Measurements from ENCODE around the gene EFNA2. TPM values are rescaled to one million over a fixed set of nuclear protein-coding genes. Genes with fewer than 3 reads are reported as not detected.
"Not testable (repeated sequence)": the region's sequence is repeated elsewhere in the genome, so short reads cannot be mapped to it uniquely, and the experiment has no call there.

The EFNA2 gene
- total RNA-seq, 3 donors from 2014 or later (not counting 1 experiment from before 2014, with no cell fraction given): not detected

DNA sequence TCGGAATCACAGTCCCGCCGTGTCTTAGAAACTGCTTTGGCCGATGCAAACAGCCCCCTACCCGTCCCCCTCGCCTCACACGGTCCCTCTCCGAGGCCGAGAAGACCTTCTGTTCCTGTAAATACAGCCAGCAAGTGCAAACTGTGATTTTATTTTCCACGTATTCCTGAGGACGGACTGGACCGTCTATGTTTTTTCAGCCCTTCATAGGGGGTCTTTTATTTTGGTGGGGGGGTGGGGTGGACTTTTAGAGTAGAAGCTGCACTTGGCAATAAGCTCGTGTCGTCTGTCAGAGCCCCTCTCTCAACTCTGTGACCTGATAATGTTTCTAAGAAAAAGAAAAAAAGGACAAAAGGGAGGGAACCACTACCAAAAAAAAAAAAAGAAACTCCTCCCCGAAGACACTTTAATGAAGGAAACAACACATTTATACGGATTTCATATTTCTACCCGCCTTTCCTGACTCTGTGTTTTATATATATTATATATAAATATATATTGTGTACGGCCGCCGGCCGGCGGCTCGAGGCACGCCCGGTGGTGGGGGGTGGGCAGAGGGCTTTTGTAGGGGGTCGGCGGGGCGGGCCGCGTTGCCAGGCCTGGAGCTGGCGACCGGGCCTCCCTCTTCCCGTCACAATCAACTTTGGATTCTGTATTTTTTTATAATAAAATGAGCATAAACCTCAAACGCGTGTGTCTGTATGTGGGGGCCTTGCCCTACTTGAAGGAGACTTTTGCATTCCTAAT is 15.2 kb downstream of the EFNA2 start:
- H3K27me3 Mint-ChIP-seq (ENCODE audit: low read depth in 2 of 2): no peaks in the 10 kb centered on the region
- no peaks in the 10 kb centered on the region for H3K4me1 ChIP-seq (ENCODE audit: control insufficient read depth, insufficient read depth, low read length)
- no peak overlapping the region for H3K27ac ChIP-seq (ENCODE audit: low read length)
- 90% methylated on average over 20 of the region's 35 CpGs for WGBS (ENCODE audit: insufficient coverage)
- H3K4me3 Mint-ChIP-seq: no peak overlapping the region
- H3K36me3 ChIP-seq (ENCODE audit: control insufficient read depth, insufficient read depth, low read length): no peaks in the 10 kb centered on the region
- H3K4me3 ChIP-seq (ENCODE audit: low read length): no peak overlapping the region
- no peaks in the 10 kb centered on the region for H3K4me1 Mint-ChIP-seq
- no peaks in the 10 kb centered on the region for H3K27me3 ChIP-seq (ENCODE audit: control insufficient read depth, insufficient read depth, low read length)
- H3K9me3 Mint-ChIP-seq: no peaks in the 10 kb centered on the region
- H3K36me3 Mint-ChIP-seq: no peaks in the 10 kb centered on the region
- no peaks in the 10 kb centered on the region for H3K9me3 ChIP-seq (ENCODE audit: control insufficient read depth, insufficient read depth, low read length)
- TF ChIP-seq, protein P1, sequence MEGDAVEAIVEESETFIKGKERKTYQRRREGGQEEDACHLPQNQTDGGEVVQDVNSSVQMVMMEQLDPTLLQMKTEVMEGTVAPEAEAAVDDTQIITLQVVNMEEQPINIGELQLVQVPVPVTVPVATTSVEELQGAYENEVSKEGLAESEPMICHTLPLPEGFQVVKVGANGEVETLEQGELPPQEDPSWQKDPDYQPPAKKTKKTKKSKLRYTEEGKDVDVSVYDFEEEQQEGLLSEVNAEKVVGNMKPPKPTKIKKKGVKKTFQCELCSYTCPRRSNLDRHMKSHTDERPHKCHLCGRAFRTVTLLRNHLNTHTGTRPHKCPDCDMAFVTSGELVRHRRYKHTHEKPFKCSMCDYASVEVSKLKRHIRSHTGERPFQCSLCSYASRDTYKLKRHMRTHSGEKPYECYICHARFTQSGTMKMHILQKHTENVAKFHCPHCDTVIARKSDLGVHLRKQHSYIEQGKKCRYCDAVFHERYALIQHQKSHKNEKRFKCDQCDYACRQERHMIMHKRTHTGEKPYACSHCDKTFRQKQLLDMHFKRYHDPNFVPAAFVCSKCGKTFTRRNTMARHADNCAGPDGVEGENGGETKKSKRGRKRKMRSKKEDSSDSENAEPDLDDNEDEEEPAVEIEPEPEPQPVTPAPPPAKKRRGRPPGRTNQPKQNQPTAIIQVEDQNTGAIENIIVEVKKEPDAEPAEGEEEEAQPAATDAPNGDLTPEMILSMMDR (IDR thresholded peaks at IDR 0.05): no peak
- H3K27ac Mint-ChIP-seq: no peak overlapping the region
- DNase-seq (no peak), ATAC-seq (no peak)
- intact Hi-C loops (cut with micrococcal nuclease): no loop called here

DNA sequence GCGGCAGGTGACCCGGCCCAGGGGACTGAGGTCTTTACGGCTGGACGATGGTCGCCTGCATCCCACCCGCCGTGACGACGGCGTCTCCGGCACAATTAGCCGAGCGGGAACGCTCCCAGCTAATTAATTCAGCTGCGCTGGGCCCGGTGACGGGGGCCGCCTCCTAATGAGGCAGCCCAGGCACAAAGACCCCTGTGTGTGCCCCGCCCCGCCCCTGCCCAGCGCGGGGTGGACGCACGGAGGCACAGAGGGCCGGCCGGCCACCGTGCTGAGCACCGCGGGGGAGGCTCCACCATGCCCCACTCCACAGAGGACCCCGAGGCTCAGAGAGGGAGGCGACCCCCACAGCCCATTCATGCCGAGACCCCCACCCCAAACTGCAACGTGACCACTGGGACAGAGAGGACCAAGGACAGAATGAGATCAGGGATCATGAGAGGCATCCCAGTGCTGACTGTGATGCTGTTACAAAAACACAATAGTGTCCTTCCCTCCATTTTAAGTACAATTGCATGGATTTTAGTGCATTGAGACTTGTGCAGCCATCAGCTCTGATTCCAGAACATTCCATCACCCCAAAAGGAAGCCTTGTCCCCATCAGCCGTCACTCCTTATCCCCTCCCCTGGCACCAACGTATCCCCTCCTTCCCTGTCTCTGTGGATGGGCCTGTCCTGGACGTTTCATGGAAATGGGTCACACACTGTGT is 17.0 kb downstream of the EFNA2 start:
- H3K9me3 Mint-ChIP-seq: no peaks in the 10 kb centered on the region
- H3K27ac Mint-ChIP-seq: no peak overlapping the region
- H3K36me3 ChIP-seq (ENCODE audit: control insufficient read depth, insufficient read depth, low read length): no peaks in the 10 kb centered on the region
- TF ChIP-seq, protein P1 (IDR thresholded peaks at IDR 0.05): no peak
- 85% methylated on average over 36 of the region's 36 CpGs for WGBS (ENCODE audit: insufficient coverage)
- no peak overlapping the region for H3K4me3 Mint-ChIP-seq
- no peaks in the 10 kb centered on the region for H3K4me1 ChIP-seq (ENCODE audit: control insufficient read depth, insufficient read depth, low read length)
- no peaks in the 10 kb centered on the region for H3K9me3 ChIP-seq (ENCODE audit: control insufficient read depth, insufficient read depth, low read length)
- DNase-seq (no peak), ATAC-seq (no peak)
- H3K27me3 Mint-ChIP-seq (ENCODE audit: low read depth in 2 of 2): no peaks in the 10 kb centered on the region
- no peak overlapping the region for H3K4me3 ChIP-seq (ENCODE audit: low read length)
- no peaks in the 10 kb centered on the region for H3K4me1 Mint-ChIP-seq
- no peaks in the 10 kb centered on the region for H3K36me3 Mint-ChIP-seq
- no peaks in the 10 kb centered on the region for H3K27me3 ChIP-seq (ENCODE audit: control insufficient read depth, insufficient read depth, low read length)
- intact Hi-C loops (cut with micrococcal nuclease): no loop called here
- H3K27ac ChIP-seq (ENCODE audit: low read length): no peak overlapping the region

DNA sequence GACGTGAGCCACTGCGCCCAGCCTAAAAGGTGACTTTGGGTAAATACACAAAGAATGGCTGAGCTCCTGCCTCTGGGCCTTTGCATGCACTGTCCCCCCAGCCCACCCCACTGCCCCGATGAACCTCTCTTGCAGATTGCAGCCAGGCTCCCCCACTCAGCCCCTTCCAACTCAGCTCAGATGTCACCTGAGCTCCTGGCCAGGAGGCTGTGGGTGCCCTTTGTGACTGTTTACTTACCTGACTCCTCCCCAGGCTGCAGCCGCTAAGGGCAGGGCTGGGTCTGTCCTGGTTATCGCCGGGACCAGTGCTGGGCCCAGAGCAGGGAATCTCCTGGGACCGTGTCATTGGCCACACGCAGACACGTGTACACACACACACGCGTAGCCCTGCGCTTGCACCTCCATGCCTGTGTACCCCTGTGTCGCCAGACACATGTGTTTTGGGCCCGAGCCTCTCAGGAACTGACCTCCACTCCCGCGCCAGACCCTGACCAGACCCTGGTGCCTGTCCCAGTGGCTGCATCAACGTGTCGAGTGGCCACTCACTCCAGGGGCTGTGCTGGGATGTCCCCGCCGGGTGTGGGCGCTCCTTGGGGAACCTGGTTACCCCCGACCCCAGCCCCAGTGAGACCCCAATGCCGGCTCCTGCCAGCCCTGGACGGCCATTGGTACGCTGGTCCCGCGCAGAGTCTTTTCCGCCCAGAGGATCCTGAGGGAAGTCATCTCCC is 18.7 kb downstream of the EFNA2 start:
- 95% methylated on average over 28 of the region's 28 CpGs for WGBS (ENCODE audit: insufficient coverage)

GRCh38 chr19:1305354-1305753 is 19.7 kb downstream of the EFNA2 start:
- DNase-seq; H3K4me3 ChIP-seq (ENCODE audit: low read length); H3K4me1 Mint-ChIP-seq; H3K27me3 Mint-ChIP-seq (ENCODE audit: low read depth in 2 of 2); ATAC-seq; H3K9me3 ChIP-seq (ENCODE audit: control insufficient read depth, insufficient read depth, low read length); H3K9me3 Mint-ChIP-seq; H3K4me3 Mint-ChIP-seq; H3K27me3 ChIP-seq (ENCODE audit: control insufficient read depth, insufficient read depth, low read length); H3K27ac ChIP-seq (ENCODE audit: low read length); H3K36me3 ChIP-seq (ENCODE audit: control insufficient read depth, insufficient read depth, low read length); intact Hi-C loops (cut with micrococcal nuclease); H3K36me3 Mint-ChIP-seq; H3K27ac Mint-ChIP-seq; H3K4me1 ChIP-seq (ENCODE audit: control insufficient read depth, insufficient read depth, low read length): not testable (repeated sequence)
- WGBS (ENCODE audit: insufficient coverage): 83% methylated on average over 9 of the region's 9 CpGs

More for the DNA sequence above, 18.7 kb downstream of the EFNA2 start:
- Mint-ChIP-seq H3K36me3 (no peaks in the 10 kb centered on the region), H3K4me1 (no peaks in the 10 kb centered on the region), H3K9me3 (no peaks in the 10 kb centered on the region), H3K27me3 (ENCODE audit: low read depth in 2 of 2) (no peaks in the 10 kb centered on the region), H3K27ac (no peak overlapping the region), H3K4me3 (no peak overlapping the region)
- DNase-seq (no peak), ATAC-seq (no peak)
- TF ChIP-seq, protein P1 (IDR thresholded peaks at IDR 0.05): no peak
- no peak overlapping the region for H3K27ac ChIP-seq (ENCODE audit: low read length)
- H3K27me3 ChIP-seq (ENCODE audit: control insufficient read depth, insufficient read depth, low read length): no peaks in the 10 kb centered on the region
- no peak overlapping the region for H3K4me3 ChIP-seq (ENCODE audit: low read length)
- intact Hi-C loops (cut with micrococcal nuclease): no loop called here
- no peaks in the 10 kb centered on the region for H3K9me3 ChIP-seq (ENCODE audit: control insufficient read depth, insufficient read depth, low read length)
- no peaks in the 10 kb centered on the region for H3K4me1 ChIP-seq (ENCODE audit: control insufficient read depth, insufficient read depth, low read length)
- no peaks in the 10 kb centered on the region for H3K36me3 ChIP-seq (ENCODE audit: control insufficient read depth, insufficient read depth, low read length)

Measured in natural killer cell (primary cell).